Stomach (tissue), 4 donors: ENCODE measurements around the gene RBFOX2.

ENCODE experiments used
- CTCF ChIP-seq, 7 experiments: fragments of 450-650 bp in 4 of 7; fragments of 200-600 bp in 3 of 7; sonication (generic) in 3 of 7; IDR thresholded peaks; one replicate each; pipeline ENCODE4 v1.5.1; 2016 to 2019; ENCODE audit warnings: antibody characterized with exemption in 7 of 7, control low read depth in 2 of 7, mild to moderate bottlenecking in 1 of 7
- EP300 ChIP-seq: sonication (generic); formaldehyde crosslinking; IDR thresholded peaks from one replicate; pipeline ENCODE4 v1.6.1; 2017; ENCODE audit warnings: antibody characterized with exemption
- POLR2A ChIP-seq, 4 donors: fragments of 450-650 bp; IDR thresholded peaks; one replicate each; pipeline ENCODE4 v1.6.1; 2016; ENCODE audit warnings: antibody characterized with exemption in 4 of 4, control low read depth in 2 of 4, mild to moderate bottlenecking in 1 of 4, moderate library complexity in 1 of 4
- POLR2AphosphoS5 ChIP-seq, 3 donors: sonication (generic); formaldehyde crosslinking; IDR thresholded peaks; one replicate each; pipeline ENCODE4 v1.6.1; 2016; ENCODE audit warnings: antibody characterized with exemption in 3 of 3

- TF ChIP-seq EP300 = no peak
- no peak for TF ChIP-seq CTCF (IDR thresholded peaks at IDR 0.05)
- no peak for TF ChIP-seq POLR2A (IDR thresholded peaks at IDR 0.05)
- peak in 2 of 3 donors; percentile 11 to 62 for TF ChIP-seq POLR2AphosphoS5 (IDR thresholded peaks at IDR 0.05)
Observed at GRCh38 chr22:35893698-35894097, 134.9 kb downstream of the RBFOX2 start.
